GM23248 (cell line): ENCODE measurements around the gene FBXO44.

Experiments
- EZH2 ChIP-seq: fragments of 200-600 bp; sonication (generic); IDR thresholded peaks from 2 replicates; pipeline ENCODE4 v1.6.1; 2018; ENCODE audit warnings: antibody characterized with exemption, mild to moderate bottlenecking; ENCODE audit not compliant: insufficient read depth, poor library complexity, severe bottlenecking
- EZH2phosphoT487 ChIP-seq: fragments of 200-600 bp; sonication (generic); IDR thresholded peaks from 2 replicates; pipeline ENCODE4 v1.6.1; 2018; ENCODE audit warnings: antibody characterized with exemption, moderate library complexity, mild to moderate bottlenecking, low read depth; ENCODE audit not compliant: insufficient read depth

DNA sequence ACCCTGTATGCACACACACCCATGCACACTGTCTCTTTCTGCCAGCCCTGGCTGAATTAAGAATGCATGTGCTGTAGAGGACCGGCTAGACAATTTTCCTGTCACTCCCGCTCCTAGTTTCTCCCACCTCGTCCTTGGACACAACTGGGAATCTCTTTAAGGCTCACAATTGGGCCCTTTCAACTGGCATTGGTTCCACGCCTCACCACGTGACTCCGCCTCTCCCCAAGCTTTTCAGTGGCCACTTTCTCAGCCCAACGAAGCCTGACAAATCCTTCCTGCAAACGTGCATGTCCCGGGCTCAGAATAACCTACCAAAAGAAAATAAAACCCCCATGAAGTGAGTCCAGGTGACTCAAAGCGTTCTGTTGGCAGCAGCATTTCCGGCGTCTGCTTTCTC lies 34.3 kb upstream of the FBXO44 start:
- TF ChIP-seq EZH2 (no peak), EZH2phosphoT487 (no peak)
